HepG2 (cell line): Measurements from ENCODE around the gene GPX2. TPM values are rescaled to one million over a fixed set of nuclear protein-coding genes. Genes with fewer than 3 reads are reported as not detected.
A peak's percentile ranks its signal among the peaks of the same experiment; 100 is the strongest.

Experiments
- ARID5B ChIP-seq: IDR thresholded peaks from 2 replicates; pipeline ENCODE4 v1.4.0; 2020; ENCODE audit warnings: mild to moderate bottlenecking, missing genetic modification reagents
- BHLHE40 ChIP-seq: IDR thresholded peaks from 2 replicates; pipeline ENCODE4 v1.6.1; 2011; ENCODE audit warnings: low read length, improper control_type of control experiment
- CSRNP1 ChIP-seq: sonication (generic); formaldehyde crosslinking; IDR thresholded peaks from 2 replicates; pipeline ENCODE4 v1.8.1; 2023; ENCODE audit warnings: mild to moderate bottlenecking, missing genetic modification reagents
- DMAP1 ChIP-seq: IDR thresholded peaks from 2 replicates; pipeline ENCODE4 v1.6.1; 2016
- HNRNPUL1 ChIP-seq: fragments of 200-400 bp; formaldehyde crosslinking; IDR thresholded peaks from 2 replicates; pipeline ENCODE4 v1.6.1; 2017; ENCODE audit warnings: low read depth, mild to moderate bottlenecking, low read length, moderate library complexity
- MAX ChIP-seq: IDR thresholded peaks from 2 replicates; pipeline ENCODE4 v1.6.1; 2012; ENCODE audit warnings: inconsistent platforms
- MEIS1 ChIP-seq: sonication (generic); formaldehyde crosslinking; IDR thresholded peaks from 2 replicates; pipeline ENCODE4 v1.9.0; 2021; ENCODE audit warnings: mild to moderate bottlenecking, missing genetic modification reagents, moderate library complexity, borderline replicate concordance
- MIER2 ChIP-seq: IDR thresholded peaks from 2 replicates; pipeline ENCODE4 v1.6.1; 2016; ENCODE audit warnings: missing biosample characterization, missing genetic modification reagents
- MXD1 ChIP-seq: sonication (generic); formaldehyde crosslinking; IDR thresholded peaks from 2 replicates; pipeline ENCODE4 v1.4.0; 2020; ENCODE audit warnings: mild to moderate bottlenecking, missing genetic modification reagents
- PAXIP1 ChIP-seq: sonication (generic); formaldehyde crosslinking; conservative IDR thresholded peaks from 2 replicates; pipeline ENCODE4 v1.4.0; 2020; ENCODE audit warnings: mild to moderate bottlenecking, missing genetic modification reagents, moderate library complexity
- POLR2G ChIP-seq: fragments of 200-400 bp; formaldehyde crosslinking; IDR thresholded peaks from 2 replicates; pipeline ENCODE4 v1.6.1; 2018; ENCODE audit warnings: mild to moderate bottlenecking, low read depth, low read length, moderate library complexity
- ZBTB20 ChIP-seq: sonication (generic); formaldehyde crosslinking; IDR thresholded peaks from 2 replicates; pipeline ENCODE4 v1.8.1; 2023; ENCODE audit warnings: missing genetic modification reagents, low read depth, mild to moderate bottlenecking, borderline replicate concordance
- ZBTB25 ChIP-seq: IDR thresholded peaks from 2 replicates; pipeline ENCODE4 v1.6.1; 2018; ENCODE audit warnings: missing genetic modification reagents
- ZFP90 ChIP-seq: sonication (generic); formaldehyde crosslinking; IDR thresholded peaks from 2 replicates; pipeline ENCODE4 v1.8.0; 2022; ENCODE audit warnings: missing genetic modification reagents, mild to moderate bottlenecking, inconsistent platforms, borderline replicate concordance
- ZNF468 ChIP-seq: sonication (generic); formaldehyde crosslinking; IDR thresholded peaks from 2 replicates; pipeline ENCODE4 v1.8.0; 2022; ENCODE audit warnings: mild to moderate bottlenecking, moderate library complexity, missing genetic modification reagents
- ZNF546 ChIP-seq: sonication (generic); formaldehyde crosslinking; conservative IDR thresholded peaks from 2 replicates; pipeline ENCODE4 v1.8.1; 2023; ENCODE audit warnings: mild to moderate bottlenecking, missing genetic modification reagents
- ZNF768 ChIP-seq: sonication (generic); formaldehyde crosslinking; IDR thresholded peaks from 2 replicates; pipeline ENCODE4 v1.4.0; 2020; ENCODE audit warnings: missing genetic modification reagents
- polyA plus RNA-seq, 8 experiments: library from polyadenylated mRNA; depleted of rRNA in 3 of 8; stranded (reverse) in 7 of 8; unstranded in 1 of 8; fragments of >200 nt; fragmentation: Illumina TruSeq in 4 of 8; extraction: Trizol in 4 of 8; gene quantifications; 2 replicates each; pipeline versions ENCODE4 v1.2.1 to v1.2.3, GENCODE V29; 2011 to 2016; ENCODE audit warnings: low read depth in 4 of 8, missing spikeins in 1 of 8, mixed read lengths in 1 of 8; ENCODE audit not compliant: insufficient read depth in 1 of 8
- total RNA-seq, 5 experiments: library from RNA; depleted of rRNA; stranded (reverse); fragments of >200 nt; fragmentation: Illumina TruSeq; extraction: Trizol; gene quantifications; 2 replicates each; pipeline ENCODE4 v1.2.3, GENCODE V29; 2016; ENCODE audit warnings: low read depth in 1 of 5

GPX2 gene
- total and polyA plus RNA-seq, 2 of the 13 experiments (the other 11 are each of a cell fraction or from before 2014, with no cell fraction given) = 526 to 674 TPM

GRCh38 chr14:64914237-64915028 is 28.1 kb downstream of the GPX2 start, which contains the start of gene CHURC1 (continued):
- peak; percentile 51; the same call in 1 of the 2 replicates for TF ChIP-seq ARID5B
- TF ChIP-seq ZBTB20 (CRISPR knock-in tag) = peak; percentile 40; the same call in 1 of the 2 replicates
- peak; percentile 73; the same call in 1 of the 2 replicates for TF ChIP-seq MXD1 (CRISPR knock-in tag)
- TF ChIP-seq HNRNPUL1 = no peak
- TF ChIP-seq MEIS1 (CRISPR knock-in tag) = peak; percentile 69; the same call in 1 of the 2 replicates
- TF ChIP-seq CSRNP1 (CRISPR knock-in tag) = peak; percentile 44; the same call in 1 of the 2 replicates
- TF ChIP-seq POLR2G = peak; percentile 97
- TF ChIP-seq MAX = peak; percentile 67; the same call in 1 of the 2 replicates
- peak; percentile 22; the same call in 1 of the 2 replicates for TF ChIP-seq ZBTB25 (CRISPR knock-in tag)
- no peak for TF ChIP-seq BHLHE40
- peak; percentile 58; the same call in 1 of the 2 replicates for TF ChIP-seq DMAP1
- TF ChIP-seq MIER2 (CRISPR knock-in tag) = 0 out of 2 replicates have a peak, but pooled peaks have one; percentile 20
- TF ChIP-seq ZNF768 (CRISPR knock-in tag) = peak; percentile 54; the same call in 1 of the 2 replicates
- peak; percentile 85 for TF ChIP-seq ZFP90 (CRISPR knock-in tag)
- 0 out of 2 replicates have a peak, but pooled peaks have one; percentile 55 for TF ChIP-seq ZNF546
- 0 out of 2 replicates have a peak, but pooled peaks have one; percentile 12 for TF ChIP-seq PAXIP1 (CRISPR knock-in tag)
- no peak for TF ChIP-seq ZNF468 (CRISPR knock-in tag)
